Measurements from ENCODE around the gene ASTN1.

ASTN1 gene

DNA sequence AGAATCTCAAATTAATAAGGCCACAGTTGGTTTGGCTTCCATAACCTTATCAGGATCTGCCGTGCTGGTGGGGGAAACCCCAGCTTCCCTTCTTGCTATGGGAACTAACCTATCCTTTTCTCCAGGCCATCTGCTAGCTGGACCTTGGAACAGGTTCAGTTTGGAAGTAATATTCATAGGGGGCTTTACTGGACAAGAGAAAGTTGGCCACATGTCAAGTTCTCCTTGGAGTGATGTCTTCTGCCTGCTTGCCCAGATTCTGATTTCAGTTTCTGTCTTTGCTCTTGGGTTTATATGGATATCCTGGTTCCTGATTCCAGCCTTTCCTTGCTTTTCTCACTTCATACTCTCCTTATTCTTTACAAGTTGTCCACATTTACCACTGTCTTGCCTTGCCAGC lies 279.6 kb downstream of the ASTN1 start:
- Histone ChIP-seq H3K9ac (ENCODE audit: low read depth, low read length, poor library complexity) (no peak overlapping the region), H4K91ac (ENCODE audit: low read depth, low read length, poor library complexity) (no peak overlapping the region), H3K23ac (ENCODE audit: low read depth, low read length, poor library complexity) (no peak overlapping the region), H3K36me3 (replicated peaks in 1 of 2; ENCODE audit: control insufficient read depth in 2 of 2, insufficient read depth in 2 of 2, low read length in 2 of 2) (peaks cover 0 to 4% of the 10 kb centered on the region in 2 donors), H2AK5ac (ENCODE audit: low read depth, low read length) (no peak overlapping the region), H2BK5ac (ENCODE audit: low read length) (no peak overlapping the region), H3K27me3 (ENCODE audit: control insufficient read depth in 3 of 3, insufficient read depth in 3 of 3, low read depth in 1 of 3, low read length in 3 of 3) (no peaks in the 10 kb centered on the region), H2BK12ac (ENCODE audit: low read length) (no peak overlapping the region), H3K18ac (ENCODE audit: low read length) (no peak overlapping the region), H4K8ac (ENCODE audit: low read depth, low read length) (no peak overlapping the region), H2AFZ (ENCODE audit: low read length) (no peak overlapping the region), H3K4ac (ENCODE audit: low read length) (no peak overlapping the region), H3K14ac (ENCODE audit: low read length) (no peak overlapping the region), H2BK15ac (ENCODE audit: low read length) (no peak overlapping the region), H2BK120ac (ENCODE audit: low read depth, low read length) (no peak overlapping the region), H3K79me1 (ENCODE audit: low read depth, low read length) (no peaks in the 10 kb centered on the region), H3K9me3 (replicated peaks in 1 of 2; ENCODE audit: control insufficient read depth in 2 of 2, insufficient read depth in 1 of 2, low read depth in 1 of 2, low read length in 2 of 2) (no peaks in the 10 kb centered on the region), H3K4me1 (ENCODE audit: control insufficient read depth in 2 of 2, insufficient read depth in 1 of 2, low read depth in 1 of 2, low read length in 2 of 2) (peaks cover 0 to 3% of the 10 kb centered on the region in 2 donors), H3K27ac (replicated peaks; ENCODE audit: low read length) (no peak overlapping the region), H3K4me2 (ENCODE audit: insufficient read depth, low read length, poor library complexity, severe bottlenecking) (no peak overlapping the region), H3K4me3 (ENCODE audit: low read length in 2 of 2) (no peak overlapping the region)
- WGBS, 2 donors (ENCODE audit: extremely low coverage in 2 of 2, insufficient read length in 2 of 2, insufficient replicate concordance in 1 of 2) = no CpG with 5 or more reads among the region's 1 CpG
- no peak for DNase-seq (ENCODE audit: low spot score)

DNA sequence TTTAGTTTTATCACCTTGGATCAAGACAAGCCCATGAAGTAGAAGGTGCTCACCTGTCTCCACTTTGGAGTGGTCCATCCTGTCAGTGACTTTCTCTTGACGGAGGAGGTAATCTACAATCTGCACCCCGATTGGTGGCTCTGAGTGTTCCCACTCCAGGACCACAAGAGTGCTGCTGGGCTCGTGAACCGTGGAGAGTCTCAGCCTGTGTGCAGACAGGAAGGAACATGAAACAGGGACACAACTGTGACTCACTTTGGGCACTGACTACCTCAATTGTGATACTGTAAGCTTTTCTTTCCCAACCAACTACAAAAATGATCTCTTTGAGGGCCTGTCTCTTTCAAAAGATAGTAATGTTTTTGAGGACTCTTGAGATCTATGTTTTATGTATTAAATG lies 280.2 kb downstream of the ASTN1 start:
- no peak overlapping the region for H3K4me3 ChIP-seq (ENCODE audit: low read length in 2 of 2)
- H3K4me2 ChIP-seq (ENCODE audit: insufficient read depth, low read length, poor library complexity, severe bottlenecking) = no peak overlapping the region
- no peak overlapping the region for H3K23ac ChIP-seq (ENCODE audit: low read depth, low read length, poor library complexity)
- no peak overlapping the region for H3K18ac ChIP-seq (ENCODE audit: low read length)
- H2BK15ac ChIP-seq (ENCODE audit: low read length) = no peak overlapping the region
- H3K79me1 ChIP-seq (ENCODE audit: low read depth, low read length) = no peaks in the 10 kb centered on the region
- no peaks in the 10 kb centered on the region for H3K9me3 ChIP-seq (replicated peaks in 1 of 2; ENCODE audit: control insufficient read depth in 2 of 2, insufficient read depth in 1 of 2, low read depth in 1 of 2, low read length in 2 of 2)
- H2AK5ac ChIP-seq (ENCODE audit: low read depth, low read length) = no peak overlapping the region
- no peak overlapping the region for H4K8ac ChIP-seq (ENCODE audit: low read depth, low read length)
- no peak overlapping the region for H2BK12ac ChIP-seq (ENCODE audit: low read length)
- no peak overlapping the region for H2AFZ ChIP-seq (ENCODE audit: low read length)
- no peak overlapping the region for H3K4ac ChIP-seq (ENCODE audit: low read length)
- peaks cover 0 to 3% of the 10 kb centered on the region in 2 donors for H3K4me1 ChIP-seq (ENCODE audit: control insufficient read depth in 2 of 2, insufficient read depth in 1 of 2, low read depth in 1 of 2, low read length in 2 of 2)
- no peak overlapping the region for H3K14ac ChIP-seq (ENCODE audit: low read length)
- H3K27ac ChIP-seq (replicated peaks; ENCODE audit: low read length) = no peak overlapping the region
- H3K9ac ChIP-seq (ENCODE audit: low read depth, low read length, poor library complexity) = no peak overlapping the region
- H3K36me3 ChIP-seq (replicated peaks in 1 of 2; ENCODE audit: control insufficient read depth in 2 of 2, insufficient read depth in 2 of 2, low read length in 2 of 2) = peaks cover 0 to 4% of the 10 kb centered on the region in 2 donors
- WGBS, 2 donors (ENCODE audit: extremely low coverage in 2 of 2, insufficient read length in 2 of 2, insufficient replicate concordance in 1 of 2) = no CpG with 5 or more reads among the region's 4 CpGs
- no peak overlapping the region for H2BK5ac ChIP-seq (ENCODE audit: low read length)
- H2BK120ac ChIP-seq (ENCODE audit: low read depth, low read length) = no peak overlapping the region
- DNase-seq (ENCODE audit: low spot score) = no peak
- H4K91ac ChIP-seq (ENCODE audit: low read depth, low read length, poor library complexity) = no peak overlapping the region
- H3K27me3 ChIP-seq (ENCODE audit: control insufficient read depth in 3 of 3, insufficient read depth in 3 of 3, low read depth in 1 of 3, low read length in 3 of 3) = no peaks in the 10 kb centered on the region

DNA sequence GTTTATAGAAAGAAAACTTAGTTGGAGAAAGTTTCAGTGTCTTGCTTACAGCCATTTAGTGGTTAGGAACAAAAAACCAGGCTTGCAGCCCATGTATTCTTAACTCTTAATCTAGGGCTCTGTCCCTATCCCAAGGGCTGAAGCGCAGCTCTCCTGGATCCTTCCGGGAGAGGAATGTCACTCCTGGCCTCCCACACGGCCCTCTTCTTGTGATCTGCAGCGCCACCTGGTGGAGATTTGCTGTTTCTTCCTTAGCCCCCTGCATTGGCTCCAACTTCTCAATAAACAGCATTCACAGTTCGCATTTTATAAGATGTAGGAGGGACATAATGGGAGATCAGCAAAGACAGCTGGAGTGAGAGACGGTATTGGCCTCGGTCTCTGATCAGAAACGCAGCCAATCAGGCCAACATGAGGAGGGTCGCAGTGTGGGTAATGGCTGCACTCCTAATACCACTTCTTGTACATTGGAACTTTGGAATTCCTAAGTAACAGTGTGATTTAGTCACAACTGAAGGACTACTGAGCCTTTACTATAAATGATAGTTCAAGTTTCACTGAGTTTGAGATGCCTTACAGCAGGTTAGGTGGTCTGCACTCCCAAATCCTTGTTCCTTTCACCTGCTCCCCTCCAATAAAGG lies 283.4 kb downstream of the ASTN1 start:
- Histone ChIP-seq H2BK120ac (ENCODE audit: low read depth, low read length) (no peak overlapping the region), H4K91ac (ENCODE audit: low read depth, low read length, poor library complexity) (no peak overlapping the region), H3K14ac (ENCODE audit: low read length) (no peak overlapping the region), H3K4me2 (ENCODE audit: insufficient read depth, low read length, poor library complexity, severe bottlenecking) (no peak overlapping the region), H2BK15ac (ENCODE audit: low read length) (no peak overlapping the region), H3K27ac (replicated peaks; ENCODE audit: low read length) (no peak overlapping the region), H3K79me1 (ENCODE audit: low read depth, low read length) (no peaks in the 10 kb centered on the region), H3K9me3 (replicated peaks in 1 of 2; ENCODE audit: control insufficient read depth in 2 of 2, insufficient read depth in 1 of 2, low read depth in 1 of 2, low read length in 2 of 2) (no peaks in the 10 kb centered on the region), H2AK5ac (ENCODE audit: low read depth, low read length) (no peak overlapping the region), H3K4me1 (ENCODE audit: control insufficient read depth in 2 of 2, insufficient read depth in 1 of 2, low read depth in 1 of 2, low read length in 2 of 2) (peaks cover 0 to 3% of the 10 kb centered on the region in 2 donors), H3K18ac (ENCODE audit: low read length) (no peak overlapping the region), H3K27me3 (ENCODE audit: control insufficient read depth in 3 of 3, insufficient read depth in 3 of 3, low read depth in 1 of 3, low read length in 3 of 3) (peaks cover 0 to 3% (median 0%) of the 10 kb centered on the region in 3 experiments), H3K4me3 (ENCODE audit: low read length in 2 of 2) (no peak overlapping the region), H2BK12ac (ENCODE audit: low read length) (no peak overlapping the region), H3K23ac (ENCODE audit: low read depth, low read length, poor library complexity) (no peak overlapping the region), H3K4ac (ENCODE audit: low read length) (no peak overlapping the region), H3K9ac (ENCODE audit: low read depth, low read length, poor library complexity) (no peak overlapping the region), H2AFZ (ENCODE audit: low read length) (no peak overlapping the region), H3K36me3 (replicated peaks in 1 of 2; ENCODE audit: control insufficient read depth in 2 of 2, insufficient read depth in 2 of 2, low read length in 2 of 2) (peaks cover 0 to 7% of the 10 kb centered on the region in 2 donors), H4K8ac (ENCODE audit: low read depth, low read length) (no peak overlapping the region), H2BK5ac (ENCODE audit: low read length) (no peak overlapping the region)
- DNase-seq (ENCODE audit: low spot score) = peak; percentile 85
- WGBS, 2 donors (ENCODE audit: extremely low coverage in 2 of 2, insufficient read length in 2 of 2, insufficient replicate concordance in 1 of 2) = no CpG with 5 or more reads among the region's 9 CpGs

DNA sequence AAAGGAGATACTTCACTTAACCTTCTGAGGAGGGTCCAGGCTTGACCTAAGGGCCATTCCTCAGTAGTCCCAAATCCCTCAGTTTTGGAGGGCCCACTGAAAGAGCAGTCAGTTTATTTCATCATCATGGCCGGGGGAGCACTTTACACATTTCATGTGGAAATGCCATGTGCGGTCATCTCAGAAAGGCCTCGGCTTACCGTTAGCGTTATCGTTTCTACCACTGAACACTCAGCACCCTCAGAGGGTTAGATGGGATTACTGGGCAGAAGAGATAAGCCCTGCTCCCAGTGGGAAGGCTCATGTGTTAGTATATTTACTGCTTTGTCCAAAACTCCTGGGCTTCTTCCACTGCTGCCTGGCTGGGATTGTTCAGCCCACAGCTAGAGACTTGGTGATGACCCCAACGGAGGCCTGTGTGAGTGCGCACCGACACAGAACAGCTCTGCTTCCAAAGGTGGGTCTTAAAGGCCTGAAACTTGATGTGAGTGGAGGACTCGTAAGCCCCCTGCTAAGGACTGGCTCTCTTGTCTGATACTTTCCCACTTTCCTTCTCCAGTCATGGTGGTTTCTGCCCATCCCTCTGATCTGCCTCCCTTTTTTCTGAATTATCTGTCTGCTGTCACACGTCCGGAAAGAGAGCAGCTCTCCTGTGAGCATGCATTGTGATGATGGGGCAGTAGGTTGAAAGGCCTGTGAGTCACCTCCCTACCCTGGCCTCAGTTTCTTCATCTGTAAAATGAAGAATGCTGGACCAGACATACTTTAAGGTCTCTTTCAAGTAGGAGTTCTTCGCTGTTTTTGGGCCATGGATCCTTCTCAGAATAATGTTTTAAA lies 284.5 kb downstream of the ASTN1 start:
- no CpG with 5 or more reads among the region's 13 CpGs for WGBS, 2 donors (ENCODE audit: extremely low coverage in 2 of 2, insufficient read length in 2 of 2, insufficient replicate concordance in 1 of 2)
- H2BK12ac ChIP-seq (ENCODE audit: low read length) = no peak overlapping the region
- no peaks in the 10 kb centered on the region for H3K9me3 ChIP-seq (replicated peaks in 1 of 2; ENCODE audit: control insufficient read depth in 2 of 2, insufficient read depth in 1 of 2, low read depth in 1 of 2, low read length in 2 of 2)
- H2AK5ac ChIP-seq (ENCODE audit: low read depth, low read length) = no peak overlapping the region
- H3K4ac ChIP-seq (ENCODE audit: low read length) = no peak overlapping the region
- no peak overlapping the region for H2BK15ac ChIP-seq (ENCODE audit: low read length)
- H3K4me3 ChIP-seq (ENCODE audit: low read length in 2 of 2) = no peak overlapping the region
- H3K9ac ChIP-seq (ENCODE audit: low read depth, low read length, poor library complexity) = no peak overlapping the region
- no peak overlapping the region for H3K4me2 ChIP-seq (ENCODE audit: insufficient read depth, low read length, poor library complexity, severe bottlenecking)
- H3K4me1 ChIP-seq (ENCODE audit: control insufficient read depth in 2 of 2, insufficient read depth in 1 of 2, low read depth in 1 of 2, low read length in 2 of 2) = peaks cover 0 to 3% of the 10 kb centered on the region in 2 donors
- H3K36me3 ChIP-seq (replicated peaks in 1 of 2; ENCODE audit: control insufficient read depth in 2 of 2, insufficient read depth in 2 of 2, low read length in 2 of 2) = peaks cover 0 to 7% of the 10 kb centered on the region in 2 donors
- H4K91ac ChIP-seq (ENCODE audit: low read depth, low read length, poor library complexity) = no peak overlapping the region
- no peak overlapping the region for H2AFZ ChIP-seq (ENCODE audit: low read length)
- no peak overlapping the region for H4K8ac ChIP-seq (ENCODE audit: low read depth, low read length)
- H3K14ac ChIP-seq (ENCODE audit: low read length) = no peak overlapping the region
- H2BK120ac ChIP-seq (ENCODE audit: low read depth, low read length) = no peak overlapping the region
- peaks cover 0 to 3% (median 0%) of the 10 kb centered on the region in 3 experiments for H3K27me3 ChIP-seq (ENCODE audit: control insufficient read depth in 3 of 3, insufficient read depth in 3 of 3, low read depth in 1 of 3, low read length in 3 of 3)
- no peaks in the 10 kb centered on the region for H3K79me1 ChIP-seq (ENCODE audit: low read depth, low read length)
- H3K23ac ChIP-seq (ENCODE audit: low read depth, low read length, poor library complexity) = no peak overlapping the region
- no peak overlapping the region for H3K27ac ChIP-seq (replicated peaks; ENCODE audit: low read length)
- H3K18ac ChIP-seq (ENCODE audit: low read length) = no peak overlapping the region
- no peak for DNase-seq (ENCODE audit: low spot score)
- H2BK5ac ChIP-seq (ENCODE audit: low read length) = no peak overlapping the region
